HepG2 (cell line): ENCODE measurements around the gene FITM1. TPM values are rescaled to one million over a fixed set of nuclear protein-coding genes. Genes with fewer than 3 reads are reported as not detected.

Experiments used
- CEBPB ChIP-seq: IDR thresholded peaks from 2 replicates; pipeline ENCODE4 v1.6.1; 2011; ENCODE audit warnings: low read depth, low read length, improper control_type of control experiment, borderline replicate concordance
- ELF4 ChIP-seq: sonication (generic); formaldehyde crosslinking; IDR thresholded peaks from 2 replicates; pipeline ENCODE4 v1.5.0; 2020; ENCODE audit warnings: missing genetic modification reagents, mild to moderate bottlenecking, moderate library complexity, borderline replicate concordance
- HIVEP1 ChIP-seq: sonication (generic); formaldehyde crosslinking; IDR thresholded peaks from 2 replicates; pipeline ENCODE4 v1.4.0; 2020; ENCODE audit warnings: mild to moderate bottlenecking, missing genetic modification reagents
- HNRNPLL ChIP-seq: fragments of 200-400 bp; formaldehyde crosslinking; IDR thresholded peaks from 2 replicates; pipeline ENCODE4 v1.6.1; 2017; ENCODE audit warnings: mild to moderate bottlenecking, low read depth, low read length; ENCODE audit not compliant: poor library complexity, severe bottlenecking
- LRRFIP1 ChIP-seq: sonication (generic); formaldehyde crosslinking; conservative IDR thresholded peaks from 2 replicates; pipeline ENCODE4 v1.4.0; 2020; ENCODE audit warnings: missing genetic modification reagents
- MYNN ChIP-seq: sonication (generic); formaldehyde crosslinking; IDR thresholded peaks from 2 replicates; pipeline ENCODE4 v1.4.0; 2020; ENCODE audit warnings: mild to moderate bottlenecking, low read depth, missing genetic modification reagents
- PAXIP1 ChIP-seq: sonication (generic); formaldehyde crosslinking; conservative IDR thresholded peaks from 2 replicates; pipeline ENCODE4 v1.4.0; 2020; ENCODE audit warnings: mild to moderate bottlenecking, missing genetic modification reagents, moderate library complexity
- PHF5A ChIP-seq: IDR thresholded peaks from one replicate; pipeline ENCODE4 v1.6.1; 2018; ENCODE audit warnings: low read depth, missing genetic modification reagents; ENCODE audit not compliant: unreplicated experiment
- POGZ ChIP-seq: sonication (generic); formaldehyde crosslinking; IDR thresholded peaks from 2 replicates; pipeline ENCODE4 v1.4.0; 2020; ENCODE audit warnings: mild to moderate bottlenecking, missing genetic modification reagents
- PPARG ChIP-seq: conservative IDR thresholded peaks from 2 replicates; pipeline ENCODE4 v1.6.1; 2016; ENCODE audit warnings: missing biosample characterization, missing genetic modification reagents
- RBAK ChIP-seq: sonication (generic); formaldehyde crosslinking; IDR thresholded peaks from 2 replicates; pipeline ENCODE4 v1.5.1; 2020; ENCODE audit warnings: mild to moderate bottlenecking, missing genetic modification reagents
- TOPORS ChIP-seq: sonication (generic); formaldehyde crosslinking; IDR thresholded peaks from 2 replicates; pipeline ENCODE4 v1.8.0; 2023; ENCODE audit warnings: mild to moderate bottlenecking, missing genetic modification reagents
- U2AF2 ChIP-seq: fragments of 200-400 bp; formaldehyde crosslinking; IDR thresholded peaks from 2 replicates; pipeline ENCODE4 v1.6.1; 2017; ENCODE audit warnings: low read depth, mild to moderate bottlenecking, low read length
- ZFP36L2 ChIP-seq: sonication (generic); formaldehyde crosslinking; IDR thresholded peaks from 2 replicates; pipeline ENCODE4 v1.4.0; 2020; ENCODE audit warnings: missing genetic modification reagents
- ZMYM2 ChIP-seq: sonication (generic); formaldehyde crosslinking; IDR thresholded peaks from 2 replicates; pipeline ENCODE4 v1.8.0; 2022; ENCODE audit warnings: mild to moderate bottlenecking, missing genetic modification reagents
- ZNF224 ChIP-seq: sonication (generic); formaldehyde crosslinking; IDR thresholded peaks from 2 replicates; pipeline ENCODE4 v1.5.0; 2020; ENCODE audit warnings: mild to moderate bottlenecking, missing genetic modification reagents
- ZNF615 ChIP-seq: sonication (generic); formaldehyde crosslinking; IDR thresholded peaks from 2 replicates; pipeline ENCODE4 v1.5.0; 2020; ENCODE audit warnings: mild to moderate bottlenecking, missing genetic modification reagents, borderline replicate concordance
- ZNF800 ChIP-seq: sonication (generic); formaldehyde crosslinking; IDR thresholded peaks from 2 replicates; pipeline ENCODE4 v1.4.0; 2020; ENCODE audit warnings: missing genetic modification reagents
- ZNF83 ChIP-seq: sonication (generic); formaldehyde crosslinking; IDR thresholded peaks from 2 replicates; pipeline ENCODE4 v1.4.0; 2020; ENCODE audit warnings: missing genetic modification reagents, mild to moderate bottlenecking, borderline replicate concordance
- polyA plus RNA-seq, 8 experiments: library from polyadenylated mRNA; depleted of rRNA in 3 of 8; stranded (reverse) in 7 of 8; unstranded in 1 of 8; fragments of >200 nt; fragmentation: Illumina TruSeq in 4 of 8; extraction: Trizol in 4 of 8; gene quantifications; 2 replicates each; pipeline versions ENCODE4 v1.2.1 to v1.2.3, GENCODE V29; 2011 to 2016; ENCODE audit warnings: low read depth in 4 of 8, missing spikeins in 1 of 8, mixed read lengths in 1 of 8; ENCODE audit not compliant: insufficient read depth in 1 of 8
- total RNA-seq, 5 experiments: library from RNA; depleted of rRNA; stranded (reverse); fragments of >200 nt; fragmentation: Illumina TruSeq; extraction: Trizol; gene quantifications; 2 replicates each; pipeline ENCODE4 v1.2.3, GENCODE V29; 2016; ENCODE audit warnings: low read depth in 1 of 5

Gene FITM1
- total and polyA plus RNA-seq, 2 of the 13 experiments (the other 11 are each of a cell fraction or from before 2014, with no cell fraction given) = 2.7 to 5.8 TPM

GRCh38 chr14:24130717-24131548 lies 474 bp downstream of the FITM1 start (continued):
- peak; percentile 79 for TF ChIP-seq PAXIP1 (CRISPR knock-in tag)
- TF ChIP-seq HIVEP1 (CRISPR knock-in tag) = no peak; the same call in 1 of the 2 replicates
- TF ChIP-seq LRRFIP1 (CRISPR knock-in tag) = no peak
- peak; percentile 76; the same call in 1 of the 2 replicates for TF ChIP-seq ZNF83
- TF ChIP-seq MYNN (CRISPR knock-in tag) = no peak
- TF ChIP-seq PHF5A (CRISPR knock-in tag) = no peak
- TF ChIP-seq ZNF800 (CRISPR knock-in tag) = no peak
- 0 out of 2 replicates have a peak, but pooled peaks have one; percentile 31 for TF ChIP-seq ZMYM2 (CRISPR knock-in tag)
- peak; percentile 44; the same call in 1 of the 2 replicates for TF ChIP-seq TOPORS (CRISPR knock-in tag)
- no peak for TF ChIP-seq U2AF2
- no peak for TF ChIP-seq ELF4
- peak; percentile 62 for TF ChIP-seq PPARG
- TF ChIP-seq CEBPB = no peak
- no peak for TF ChIP-seq ZNF224 (CRISPR knock-in tag)
- no peak for TF ChIP-seq HNRNPLL
- TF ChIP-seq ZFP36L2 (CRISPR knock-in tag) = no peak
- TF ChIP-seq ZNF615 (CRISPR knock-in tag) = no peak
- TF ChIP-seq RBAK (CRISPR knock-in tag) = no peak
- no peak; the same call in 1 of the 2 replicates for TF ChIP-seq POGZ (CRISPR knock-in tag)
